IMR-90 (cell line): ENCODE measurements around the gene OR5P2. TPM values are rescaled to one million over a fixed set of nuclear protein-coding genes. Genes with fewer than 3 reads are reported as not detected.
"Not testable (repeated sequence)": the region's sequence is repeated elsewhere in the genome, so short reads cannot be mapped to it uniquely, and the experiment has no call there.

Experiments used
- ATAC-seq: fragments of 200-7000 bp; cut with Tn5 transposase; 2 replicates; pipeline ENCODE4 v1.9.1; 2020; ENCODE audit warnings: low read depth, mild to moderate bottlenecking, moderate library complexity
- BruUV-seq: library from RNA; stranded (reverse); fragments of 400-500 nt; replicated peaks from 2 replicates; lab custom pipeline; 2021; lab: Mats Ljungman, UMichigan
- CTCF ChIA-PET: fragments of 300-600 bp; formaldehyde crosslinking; extraction: SDS; loops from one replicate; lab custom pipeline; 2021; ENCODE audit warnings: antibody characterized with exemption; lab: Yijun Ruan, JAX
- POLR2A ChIA-PET: fragments of 300-600 bp; sonication (Branson Sonifier 250); formaldehyde crosslinking; loops from one replicate; lab custom pipeline; 2022; ENCODE audit warnings: antibody characterized with exemption; ENCODE audit not compliant: unreplicated experiment; lab: Charles Lee
- DNase-seq: peaks from one replicate; pipeline ENCODE4 v3.0.0; 2013
- H2AFZ ChIP-seq: replicated peaks from 2 replicates; pipeline ENCODE3; 2013; ENCODE audit warnings: low read length, mild to moderate bottlenecking; ENCODE audit not compliant: poor library complexity
- H2AK5ac ChIP-seq: 2 replicates; pipeline ENCODE4 v1.6.1; 2013; ENCODE audit warnings: low read depth, low read length, inconsistent platforms
- H2AK9ac ChIP-seq: replicated peaks from 2 replicates; pipeline ENCODE3; 2013; ENCODE audit warnings: mild to moderate bottlenecking, low read depth, low read length, moderate library complexity; ENCODE audit not compliant: poor library complexity
- H2BK120ac ChIP-seq: 2 replicates; pipeline ENCODE4 v1.6.1; 2013; ENCODE audit warnings: low read depth, low read length, inconsistent platforms
- H2BK15ac ChIP-seq: 3 replicates; pipeline ENCODE4 v1.6.1; 2013; ENCODE audit warnings: low read depth, low read length, inconsistent platforms
- H2BK20ac ChIP-seq: 2 replicates; pipeline ENCODE4 v1.6.1; 2013; ENCODE audit warnings: low read depth, mild to moderate bottlenecking, inconsistent platforms, low read length, moderate library complexity
- H2BK5ac ChIP-seq: 2 replicates; pipeline ENCODE4 v1.6.1; 2013; ENCODE audit warnings: mild to moderate bottlenecking, low read depth, low read length, inconsistent platforms; ENCODE audit not compliant: poor library complexity, severe bottlenecking
- H3K14ac ChIP-seq: replicated peaks from 2 replicates; pipeline ENCODE4 v1.6.1; 2013; ENCODE audit warnings: low read depth, low read length, inconsistent platforms
- H3K18ac ChIP-seq: 2 replicates; pipeline ENCODE4 v1.6.1; 2013; ENCODE audit warnings: low read depth, low read length, control low read depth
- H3K23ac ChIP-seq: 2 replicates; pipeline ENCODE4 v1.6.1; 2013; ENCODE audit warnings: low read depth, low read length, inconsistent platforms
- H3K27ac ChIP-seq: 2 replicates; pipeline ENCODE4 v1.5.1; 2013; ENCODE audit warnings: mild to moderate bottlenecking, control low read depth, low read length; ENCODE audit not compliant: insufficient read depth
- H3K27me3 ChIP-seq: 2 replicates; pipeline ENCODE4 v1.6.1; 2013; ENCODE audit warnings: low read length; ENCODE audit not compliant: control insufficient read depth, insufficient read depth
- H3K36me3 ChIP-seq: 2 replicates; pipeline ENCODE4 v1.6.1; 2013; ENCODE audit warnings: low read length, mixed read lengths; ENCODE audit not compliant: control insufficient read depth, insufficient read depth
- H3K4ac ChIP-seq: 2 replicates; pipeline ENCODE4 v1.6.1; 2013; ENCODE audit warnings: low read depth, low read length, inconsistent platforms
- H3K4me1 ChIP-seq: 2 replicates; pipeline ENCODE4 v1.6.1; 2013; ENCODE audit warnings: low read length, mixed read lengths; ENCODE audit not compliant: control insufficient read depth, insufficient read depth
- H3K4me2 ChIP-seq: 2 replicates; pipeline ENCODE4 v1.6.1; 2013; ENCODE audit warnings: low read depth, mild to moderate bottlenecking, control low read depth, low read length, moderate library complexity
- H3K4me3 ChIP-seq: 2 replicates; pipeline ENCODE4 v1.5.1; 2013; ENCODE audit warnings: low read depth, mild to moderate bottlenecking, control low read depth, low read length, moderate library complexity; ENCODE audit not compliant: insufficient read depth
- H3K56ac ChIP-seq: 2 replicates; pipeline ENCODE4 v1.6.1; 2013; ENCODE audit warnings: low read length, inconsistent platforms; ENCODE audit not compliant: insufficient read depth; ENCODE audit errors: extremely low read depth
- H3K79me1 ChIP-seq, 2 experiments: 2 replicates each; pipeline ENCODE4 v1.6.1; 2013; ENCODE audit warnings: low read length in 2 of 2, inconsistent platforms in 1 of 2, low read depth in 1 of 2
- H3K9ac ChIP-seq: 2 replicates; pipeline ENCODE4 v1.6.1; 2013; ENCODE audit warnings: low read depth, low read length, control low read depth
- H3K9me1 ChIP-seq: 2 replicates; pipeline ENCODE4 v1.6.1; 2013; ENCODE audit warnings: low read length, inconsistent platforms; ENCODE audit not compliant: insufficient read depth
- H3K9me3 ChIP-seq: 2 replicates; pipeline ENCODE4 v1.6.1; 2013; ENCODE audit warnings: low read length; ENCODE audit not compliant: control insufficient read depth, insufficient read depth
- H4K20me1 ChIP-seq: 2 replicates; pipeline ENCODE4 v1.6.1; 2013; ENCODE audit warnings: low read length, inconsistent platforms; ENCODE audit not compliant: insufficient read depth
- H4K5ac ChIP-seq: 2 replicates; pipeline ENCODE4 v1.6.1; 2013; ENCODE audit warnings: mild to moderate bottlenecking, low read depth, low read length, control low read depth
- H4K8ac ChIP-seq, 2 experiments: 2 replicates each; pipeline ENCODE4 v1.6.1; 2013; ENCODE audit warnings: low read depth in 2 of 2, low read length in 2 of 2, control low read depth in 1 of 2, inconsistent platforms in 1 of 2
- H4K91ac ChIP-seq: 2 replicates; pipeline ENCODE4 v1.6.1; 2013; ENCODE audit warnings: low read depth, low read length, inconsistent platforms; ENCODE audit not compliant: insufficient read depth
- WGBS, 2 experiments: methylation state at CpG; one replicate each; pipeline versions ENCODE4 v1.1.5 to v1.1.7; 2013; ENCODE audit warnings: missing lambda C conversion rate in 2 of 2; ENCODE audit not compliant: insufficient read length in 1 of 2; ENCODE audit errors: extremely low coverage in 2 of 2; 5-methylcytosine and 5-hydroxymethylcytosine counted together
- dilution Hi-C: fragments of 300-500 bp; cut with HindIII; formaldehyde crosslinking; loops from one replicate; pipeline ENCODE4 v1.14.3; 2018; ENCODE audit warnings: low sequenced_read_pairs; ENCODE audit not compliant: unreplicated experiment
- in situ Hi-C: fragments of 300-500 bp; cut with MboI; formaldehyde crosslinking; loops from 3 replicates; pipeline ENCODE4 v1.14.3; 2019; ENCODE audit warnings: low sequenced_read_pairs, inconsistent platforms, mixed read lengths
- intact Hi-C: fragments of 100-400 bp; cut with micrococcal nuclease; formaldehyde crosslinking; loops from 2 replicates; pipeline ENCODE4 v1.10.0; 2022
- polyA plus RNA-seq, 3 experiments: library from polyadenylated mRNA; depleted of rRNA; stranded (reverse); fragments of >200 nt; gene quantifications; 2 replicates each; pipeline ENCODE4 v1.2.3, GENCODE V29; 2012; ENCODE audit warnings: low replicate concordance in 1 of 3
- total RNA-seq: library from RNA; depleted of rRNA; stranded (reverse); fragments of >200 nt; gene quantifications from 2 replicates; pipeline ENCODE4 v1.2.3, GENCODE V29; 2012

OR5P2 gene
- total and polyA plus RNA-seq, 2 of the 4 experiments (the other 2 are of a cell fraction), result not detected

GRCh38 chr11:7814897-7815296 is 18.2 kb upstream of the OR5P2 start:
- H3K27ac ChIP-seq, H3K4me1 ChIP-seq, H3K9me3 ChIP-seq, H2AFZ ChIP-seq, H3K23ac ChIP-seq, H3K56ac ChIP-seq, in situ Hi-C loops, H3K79me1 ChIP-seq, dilution Hi-C loops, H4K5ac ChIP-seq, DNase-seq, intact Hi-C loops, ATAC-seq, H2AK9ac ChIP-seq, H3K4me2 ChIP-seq, H3K27me3 ChIP-seq, H3K4me3 ChIP-seq, H3K4ac ChIP-seq, CTCF ChIA-PET, BruUV-seq, H3K9ac ChIP-seq, H2AK5ac ChIP-seq, H3K14ac ChIP-seq, H2BK120ac ChIP-seq, H4K91ac ChIP-seq, H2BK20ac ChIP-seq, H4K20me1 ChIP-seq, POLR2A ChIA-PET, H2BK15ac ChIP-seq, H3K36me3 ChIP-seq, H3K9me1 ChIP-seq, H3K18ac ChIP-seq, H2BK5ac ChIP-seq, H4K8ac ChIP-seq: not testable (repeated sequence)
- WGBS, 2 experiments, result no CpG with 5 or more reads among the region's 2 CpGs

DNA sequence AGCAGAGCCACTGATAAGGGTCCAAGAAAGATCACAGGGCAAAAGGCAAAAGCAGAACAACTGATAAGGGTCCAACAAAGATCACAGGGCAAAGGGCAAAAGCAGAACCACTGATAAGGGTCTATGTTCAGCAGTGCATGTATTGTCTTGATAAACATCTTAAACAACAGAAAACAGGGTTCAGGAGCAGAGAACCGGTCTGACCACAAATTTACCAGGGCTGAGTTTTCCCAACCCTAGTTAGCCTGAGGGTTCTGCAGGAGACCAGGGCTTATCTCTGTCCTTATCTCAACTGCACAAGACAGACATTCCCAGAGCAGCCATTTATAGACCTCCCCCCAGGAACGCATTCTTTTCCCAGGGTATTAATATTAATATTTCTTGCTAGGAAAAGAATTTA is 13.6 kb upstream of the OR5P2 start:
- H3K56ac ChIP-seq, H4K5ac ChIP-seq, H3K18ac ChIP-seq, CTCF ChIA-PET, H3K36me3 ChIP-seq, H3K23ac ChIP-seq, ATAC-seq, H3K4me1 ChIP-seq, H3K4ac ChIP-seq, H2BK20ac ChIP-seq, H3K9me3 ChIP-seq, H3K14ac ChIP-seq, H2BK5ac ChIP-seq, H4K20me1 ChIP-seq, H3K79me1 ChIP-seq, H3K27me3 ChIP-seq, H3K27ac ChIP-seq, H2AK9ac ChIP-seq, H2BK120ac ChIP-seq, dilution Hi-C loops, DNase-seq, BruUV-seq, H2AFZ ChIP-seq, H3K4me3 ChIP-seq, H2AK5ac ChIP-seq, intact Hi-C loops, in situ Hi-C loops, H3K9ac ChIP-seq, H4K91ac ChIP-seq, H2BK15ac ChIP-seq, H4K8ac ChIP-seq, H3K9me1 ChIP-seq, H3K4me2 ChIP-seq, POLR2A ChIA-PET: not testable (repeated sequence)
- WGBS, 2 experiments, result no CpG with 5 or more reads among the region's 2 CpGs
